K562 (cell line): ENCODE results near the gene CST6.

Experiments used
- NR2C2 ChIP-seq, 2 experiments: fragments of 200-800 bp in 1 of 2; sonication (Bioruptor generic) in 1 of 2; sonication (generic) in 1 of 2; formaldehyde crosslinking in 1 of 2; IDR thresholded peaks; 2 replicates each; pipeline versions ENCODE4 v1.6.1 to v1.8.0; 2016 to 2022; ENCODE audit warnings: mild to moderate bottlenecking in 1 of 2, missing compliant biosample characterization in 1 of 2, missing genetic modification characterization in 1 of 2, missing genetic modification reagents in 1 of 2
- RNF2 ChIP-seq: sonication (generic); IDR thresholded peaks from 2 replicates; pipeline ENCODE4 v1.6.1; 2016
- TF ChIP-seq, protein P1 (sequence below), 3 experiments: IDR thresholded peaks in 2 of 3; conservative IDR thresholded peaks in 1 of 3; 2 replicates each; pipeline ENCODE4 v1.5.1; 2011 to 2012; ENCODE audit warnings: low read length in 3 of 3, mild to moderate bottlenecking in 3 of 3, control low read depth in 2 of 3, improper control_type of control experiment in 1 of 3, inconsistent platforms in 1 of 3, low read depth in 1 of 3, mixed read lengths in 1 of 3, moderate library complexity in 1 of 3; ENCODE audit not compliant: insufficient read depth in 2 of 3
- TF ChIP-seq, protein P2 (sequence below), 2 experiments: fragments of 450-650 bp; IDR thresholded peaks; 2 replicates each; pipeline ENCODE4 v1.6.1; 2016
- TF ChIP-seq, protein P3 (sequence below), 2 experiments: IDR thresholded peaks; 2 replicates each; pipeline ENCODE4 v1.6.1; 2012; ENCODE audit warnings: improper control_type of control experiment in 2 of 2, low read depth in 2 of 2, low read length in 2 of 2, borderline replicate concordance in 1 of 2

DNA sequence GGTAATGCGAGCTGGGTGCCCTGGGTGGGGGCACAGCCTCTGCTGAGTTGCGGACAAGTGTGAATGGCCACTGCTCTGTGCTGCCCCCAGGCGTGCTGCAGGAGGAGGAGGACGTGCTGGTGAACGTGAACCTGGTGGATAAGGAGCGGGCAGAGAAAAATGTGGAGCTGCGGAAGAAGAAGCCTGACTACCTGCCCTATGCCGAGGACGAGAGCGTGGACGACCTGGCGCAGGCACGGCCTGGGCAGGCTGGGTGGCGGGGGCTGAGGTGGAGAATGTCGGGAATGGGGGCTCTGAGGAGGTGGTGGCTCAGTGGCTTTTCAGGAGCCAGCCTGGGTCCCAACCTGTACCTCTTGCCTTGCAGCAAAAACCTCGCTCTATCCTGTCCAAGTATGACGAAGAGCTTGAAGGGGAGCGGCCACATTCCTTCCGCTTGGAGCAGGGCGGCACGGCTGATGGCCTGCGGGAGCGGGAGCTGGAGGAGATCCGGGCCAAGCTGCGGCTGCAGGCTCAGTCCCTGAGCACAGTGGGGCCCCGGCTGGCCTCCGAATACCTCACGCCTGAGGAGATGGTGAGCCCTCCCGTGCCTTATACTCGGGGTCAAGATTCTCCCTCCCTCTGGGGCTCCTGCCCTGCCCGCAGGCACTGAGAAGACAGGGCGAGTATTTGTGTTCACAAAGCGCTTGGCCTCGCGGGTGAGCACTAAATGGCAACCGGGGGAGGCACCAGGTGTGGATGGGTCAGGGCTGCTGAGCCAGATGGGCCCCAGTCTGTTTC lies 45.6 kb upstream of the CST6 start:
- TF ChIP-seq, protein P1, sequence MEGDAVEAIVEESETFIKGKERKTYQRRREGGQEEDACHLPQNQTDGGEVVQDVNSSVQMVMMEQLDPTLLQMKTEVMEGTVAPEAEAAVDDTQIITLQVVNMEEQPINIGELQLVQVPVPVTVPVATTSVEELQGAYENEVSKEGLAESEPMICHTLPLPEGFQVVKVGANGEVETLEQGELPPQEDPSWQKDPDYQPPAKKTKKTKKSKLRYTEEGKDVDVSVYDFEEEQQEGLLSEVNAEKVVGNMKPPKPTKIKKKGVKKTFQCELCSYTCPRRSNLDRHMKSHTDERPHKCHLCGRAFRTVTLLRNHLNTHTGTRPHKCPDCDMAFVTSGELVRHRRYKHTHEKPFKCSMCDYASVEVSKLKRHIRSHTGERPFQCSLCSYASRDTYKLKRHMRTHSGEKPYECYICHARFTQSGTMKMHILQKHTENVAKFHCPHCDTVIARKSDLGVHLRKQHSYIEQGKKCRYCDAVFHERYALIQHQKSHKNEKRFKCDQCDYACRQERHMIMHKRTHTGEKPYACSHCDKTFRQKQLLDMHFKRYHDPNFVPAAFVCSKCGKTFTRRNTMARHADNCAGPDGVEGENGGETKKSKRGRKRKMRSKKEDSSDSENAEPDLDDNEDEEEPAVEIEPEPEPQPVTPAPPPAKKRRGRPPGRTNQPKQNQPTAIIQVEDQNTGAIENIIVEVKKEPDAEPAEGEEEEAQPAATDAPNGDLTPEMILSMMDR (IDR thresholded peaks at IDR 0.05 in 2 of 3, conservative IDR thresholded peaks at IDR 0.05 in 1 of 3; ENCODE audit: insufficient read depth in 2 of 3, low read depth in 1 of 3, low read length in 3 of 3): no peak
- TF ChIP-seq NR2C2 (CRISPR knock-in tag; IDR thresholded peaks at IDR 0.05): no peak
- no peak for TF ChIP-seq NR2C2 (tag; IDR thresholded peaks at IDR 0.05)
- TF ChIP-seq, protein P2, sequence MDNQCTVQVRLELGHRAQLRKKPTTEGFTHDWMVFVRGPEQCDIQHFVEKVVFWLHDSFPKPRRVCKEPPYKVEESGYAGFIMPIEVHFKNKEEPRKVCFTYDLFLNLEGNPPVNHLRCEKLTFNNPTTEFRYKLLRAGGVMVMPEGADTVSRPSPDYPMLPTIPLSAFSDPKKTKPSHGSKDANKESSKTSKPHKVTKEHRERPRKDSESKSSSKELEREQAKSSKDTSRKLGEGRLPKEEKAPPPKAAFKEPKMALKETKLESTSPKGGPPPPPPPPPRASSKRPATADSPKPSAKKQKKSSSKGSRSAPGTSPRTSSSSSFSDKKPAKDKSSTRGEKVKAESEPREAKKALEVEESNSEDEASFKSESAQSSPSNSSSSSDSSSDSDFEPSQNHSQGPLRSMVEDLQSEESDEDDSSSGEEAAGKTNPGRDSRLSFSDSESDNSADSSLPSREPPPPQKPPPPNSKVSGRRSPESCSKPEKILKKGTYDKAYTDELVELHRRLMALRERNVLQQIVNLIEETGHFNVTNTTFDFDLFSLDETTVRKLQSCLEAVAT (IDR thresholded peaks at IDR 0.05): no peak
- TF ChIP-seq, protein P3, sequence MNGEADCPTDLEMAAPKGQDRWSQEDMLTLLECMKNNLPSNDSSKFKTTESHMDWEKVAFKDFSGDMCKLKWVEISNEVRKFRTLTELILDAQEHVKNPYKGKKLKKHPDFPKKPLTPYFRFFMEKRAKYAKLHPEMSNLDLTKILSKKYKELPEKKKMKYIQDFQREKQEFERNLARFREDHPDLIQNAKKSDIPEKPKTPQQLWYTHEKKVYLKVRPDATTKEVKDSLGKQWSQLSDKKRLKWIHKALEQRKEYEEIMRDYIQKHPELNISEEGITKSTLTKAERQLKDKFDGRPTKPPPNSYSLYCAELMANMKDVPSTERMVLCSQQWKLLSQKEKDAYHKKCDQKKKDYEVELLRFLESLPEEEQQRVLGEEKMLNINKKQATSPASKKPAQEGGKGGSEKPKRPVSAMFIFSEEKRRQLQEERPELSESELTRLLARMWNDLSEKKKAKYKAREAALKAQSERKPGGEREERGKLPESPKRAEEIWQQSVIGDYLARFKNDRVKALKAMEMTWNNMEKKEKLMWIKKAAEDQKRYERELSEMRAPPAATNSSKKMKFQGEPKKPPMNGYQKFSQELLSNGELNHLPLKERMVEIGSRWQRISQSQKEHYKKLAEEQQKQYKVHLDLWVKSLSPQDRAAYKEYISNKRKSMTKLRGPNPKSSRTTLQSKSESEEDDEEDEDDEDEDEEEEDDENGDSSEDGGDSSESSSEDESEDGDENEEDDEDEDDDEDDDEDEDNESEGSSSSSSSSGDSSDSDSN (IDR thresholded peaks at IDR 0.05; ENCODE audit: borderline replicate concordance in 1 of 2, low read depth in 2 of 2, low read length in 2 of 2): no peak
- no peak for TF ChIP-seq RNF2
